Lung (tissue), 12 donors: ENCODE measurements around the gene ZBTB49. TPM values are rescaled to one million over a fixed set of nuclear protein-coding genes. Genes with fewer than 3 reads are reported as not detected.

Experiments
- ATAC-seq: fragments of 200-7000 bp; cut with Tn5 transposase; one replicate; pipeline ENCODE4 v1.9.1; 2020; ENCODE audit warnings: moderate number of reproducible peaks; ENCODE audit not compliant: insufficient read depth, low FRiP score
- DNase-seq, 3 donors: peaks; one replicate each; pipeline ENCODE4 v3.0.0-alpha.2; 2013 to 2017
- H3K27ac ChIP-seq, 2 donors: one replicate each; pipeline ENCODE4 v1.5.1; 2013; ENCODE audit warnings: mild to moderate bottlenecking in 2 of 2, moderate library complexity in 2 of 2, control low read depth in 1 of 2, inconsistent platforms in 1 of 2, low read depth in 1 of 2, low read length in 1 of 2
- H3K27me3 ChIP-seq, 3 donors: one replicate each; pipeline ENCODE4 v1.5.1; 2013; ENCODE audit warnings: low read length in 2 of 3; ENCODE audit not compliant: control insufficient read depth in 3 of 3, insufficient read depth in 3 of 3
- H3K36me3 ChIP-seq, 4 donors: one replicate each; pipeline ENCODE4 v1.5.1; 2013; ENCODE audit warnings: low read length in 4 of 4, mild to moderate bottlenecking in 1 of 4, moderate library complexity in 1 of 4; ENCODE audit not compliant: control insufficient read depth in 4 of 4, insufficient read depth in 4 of 4
- H3K4me1 ChIP-seq, 5 donors: one replicate each; pipeline ENCODE4 v1.5.1; 2013; ENCODE audit warnings: low read length in 5 of 5, mild to moderate bottlenecking in 2 of 5, moderate library complexity in 1 of 5; ENCODE audit not compliant: control insufficient read depth in 5 of 5, insufficient read depth in 5 of 5
- H3K4me3 ChIP-seq: one replicate; pipeline ENCODE4 v1.5.1; 2013; ENCODE audit warnings: mild to moderate bottlenecking, control low read depth, moderate library complexity
- H3K9ac ChIP-seq, 2 donors: one replicate each; pipeline ENCODE4 v1.5.1; 2013; ENCODE audit warnings: low read length in 2 of 2, control low read depth in 1 of 2; ENCODE audit not compliant: insufficient read depth in 1 of 2
- H3K9me3 ChIP-seq, 4 donors: one replicate each; pipeline ENCODE4 v1.5.1; 2013; ENCODE audit warnings: low read length in 3 of 4, mild to moderate bottlenecking in 1 of 4, moderate library complexity in 1 of 4; ENCODE audit not compliant: control insufficient read depth in 4 of 4, insufficient read depth in 3 of 4
- CTCF ChIP-seq: IDR thresholded peaks from 2 replicates; pipeline ENCODE4 v1.5.1; 2012; ENCODE audit warnings: mild to moderate bottlenecking; ENCODE audit errors: control extremely low read depth, extremely low read depth
- WGBS, 2 donors: extraction: QIAGEN DNeasy Blood & Tissue Kit; methylation state at CpG; one replicate each; pipeline ENCODE4 v1.1.7; 2013; 5-methylcytosine and 5-hydroxymethylcytosine counted together
- polyA plus RNA-seq, 2 donors: library from polyadenylated mRNA; stranded (reverse); fragments of 200-250 nt; gene quantifications; one replicate each; pipeline ENCODE4 v1.2.1, GENCODE V29; 2013
- total RNA-seq, 2 donors: library from RNA; depleted of rRNA in 1 of 2; stranded (reverse); fragments of >200 nt in 1 of 2; gene quantifications; one replicate each; pipeline ENCODE4 v1.2.1, GENCODE V29; 2014 to 2021
- donor health status: control.
- donor health status: control.
- donor health status: Bipolar disorder and iron deficiency.
- donor health status: healthy.
- donor health status: DM: yes; HTN: yes; CAD: no.

Gene ZBTB49
- total and polyA plus RNA-seq, 4 donors: 1.8 to 9.0 (median 4.1) TPM

GRCh38 chr4:4330794-4331193 is 40.7 kb downstream of the ZBTB49 start:
- Histone ChIP-seq H3K4me1 (no peaks in the 10 kb centered on the region), H3K9ac (no peak overlapping the region), H3K36me3 (no peaks in the 10 kb centered on the region), H3K27me3 (no peaks in the 10 kb centered on the region), H3K4me3 (no peak overlapping the region), H3K27ac (no peak overlapping the region), H3K9me3 (peaks cover 0 to 2% (median 0%) of the 10 kb centered on the region in 4 donors)
- no peak for ATAC-seq
- TF ChIP-seq CTCF: no peak
- no peak for DNase-seq
- WGBS, 2 donors: 84 to 86% methylated on average over 5 of the region's 5 CpGs

GRCh38 chr4:4332529-4332928 is 42.5 kb downstream of the ZBTB49 start:
- Histone ChIP-seq H3K4me1 (no peaks in the 10 kb centered on the region), H3K27me3 (no peaks in the 10 kb centered on the region), H3K27ac (no peak overlapping the region), H3K36me3 (no peaks in the 10 kb centered on the region), H3K4me3 (no peak overlapping the region), H3K9me3 (peaks cover 0 to 2% (median 0%) of the 10 kb centered on the region in 4 donors), H3K9ac (no peak overlapping the region)
- ATAC-seq (no peak), DNase-seq (no peak)
- no peak for TF ChIP-seq CTCF
- 88 to 94% methylated on average over 3 of the region's 3 CpGs for WGBS, 2 donors

GRCh38 chr4:4333265-4333706 is 43.2 kb downstream of the ZBTB49 start:
- H3K27ac ChIP-seq: no peak overlapping the region
- peaks cover 0 to under 1% (median 0%) of the 10 kb centered on the region in 5 donors for H3K4me1 ChIP-seq
- peaks cover 0 to 2% (median 0%) of the 10 kb centered on the region in 4 donors for H3K9me3 ChIP-seq
- TF ChIP-seq CTCF: no peak
- 42 to 56% methylated on average over 11 of the region's 11 CpGs for WGBS, 2 donors
- no peaks in the 10 kb centered on the region for H3K27me3 ChIP-seq
- no peak overlapping the region for H3K4me3 ChIP-seq
- no peak overlapping the region for H3K9ac ChIP-seq
- ATAC-seq (peak; percentile 54), DNase-seq (peak; percentile 19 to 45 (median 37))
- no peaks in the 10 kb centered on the region for H3K36me3 ChIP-seq
